HEK293 (cell line): Measurements from ENCODE around the gene DDX41.

ENCODE experiments used
- BCL11B ChIP-seq: fragments of 450-650 bp; formaldehyde crosslinking; IDR thresholded peaks from 2 replicates; pipeline ENCODE4 v1.5.1; 2016; ENCODE audit warnings: low read depth, missing biosample characterization, missing genetic modification characterization
- KLF1 ChIP-seq: fragments of 450-650 bp; formaldehyde crosslinking; IDR thresholded peaks from 2 replicates; pipeline ENCODE4 v1.5.1; 2016; ENCODE audit warnings: missing biosample characterization, missing genetic modification characterization
- KLF7 ChIP-seq: fragments of 450-650 bp; formaldehyde crosslinking; IDR thresholded peaks from 2 replicates; pipeline ENCODE4 v1.5.1; 2016; ENCODE audit warnings: missing biosample characterization, missing genetic modification characterization, borderline replicate concordance
- KLF8 ChIP-seq: fragments of 450-650 bp; formaldehyde crosslinking; IDR thresholded peaks from 2 replicates; pipeline ENCODE4 v1.5.1; 2016; ENCODE audit warnings: missing biosample characterization, missing genetic modification characterization
- KLF9 ChIP-seq: fragments of 450-650 bp; formaldehyde crosslinking; IDR thresholded peaks from 2 replicates; pipeline ENCODE4 v1.5.1; 2016; ENCODE audit warnings: missing biosample characterization, missing genetic modification characterization, low read depth
- SCRT1 ChIP-seq: fragments of 450-650 bp; formaldehyde crosslinking; IDR thresholded peaks from 2 replicates; pipeline ENCODE4 v1.5.1; 2016; ENCODE audit warnings: missing biosample characterization, missing genetic modification characterization, borderline replicate concordance
- SCRT2 ChIP-seq: fragments of 450-650 bp; formaldehyde crosslinking; IDR thresholded peaks from 2 replicates; pipeline ENCODE4 v1.5.1; 2016; ENCODE audit warnings: missing biosample characterization, missing genetic modification characterization
- SP7 ChIP-seq: fragments of 450-650 bp; formaldehyde crosslinking; IDR thresholded peaks from 2 replicates; pipeline ENCODE4 v1.5.1; 2016; ENCODE audit warnings: missing biosample characterization, missing genetic modification characterization
- WT1 ChIP-seq: fragments of 450-650 bp; formaldehyde crosslinking; IDR thresholded peaks from 2 replicates; pipeline ENCODE4 v1.5.1; 2016; ENCODE audit warnings: missing biosample characterization, missing genetic modification characterization
- YY1 ChIP-seq: fragments of 450-650 bp; formaldehyde crosslinking; IDR thresholded peaks from 2 replicates; pipeline ENCODE4 v1.5.1; 2018; ENCODE audit warnings: missing biosample characterization, missing genetic modification characterization
- ZBTB8A ChIP-seq: fragments of 450-650 bp; formaldehyde crosslinking; IDR thresholded peaks from 2 replicates; pipeline ENCODE4 v1.5.1; 2016; ENCODE audit warnings: missing biosample characterization, missing genetic modification characterization
- ZEB2 ChIP-seq: fragments of 450-650 bp; formaldehyde crosslinking; IDR thresholded peaks from 2 replicates; pipeline ENCODE4 v1.5.1; 2016; ENCODE audit warnings: missing biosample characterization, missing genetic modification characterization
- ZNF121 ChIP-seq: fragments of 450-650 bp; formaldehyde crosslinking; IDR thresholded peaks from 2 replicates; pipeline ENCODE4 v1.5.1; 2016; ENCODE audit warnings: missing biosample characterization, missing genetic modification characterization
- ZNF174 ChIP-seq: fragments of 450-650 bp; formaldehyde crosslinking; IDR thresholded peaks from 2 replicates; pipeline ENCODE4 v1.5.0; 2017; ENCODE audit warnings: missing biosample characterization, mild to moderate bottlenecking, missing genetic modification characterization
- ZNF341 ChIP-seq: fragments of 450-650 bp; formaldehyde crosslinking; IDR thresholded peaks from 2 replicates; pipeline ENCODE4; 2016; ENCODE audit warnings: low read depth, missing biosample characterization, missing genetic modification characterization
- ZNF391 ChIP-seq: fragments of 450-650 bp; formaldehyde crosslinking; IDR thresholded peaks from 2 replicates; pipeline ENCODE4 v1.5.1; 2016; ENCODE audit warnings: low read depth, missing biosample characterization, missing genetic modification characterization, borderline replicate concordance
- ZNF416 ChIP-seq: fragments of 450-650 bp; formaldehyde crosslinking; IDR thresholded peaks from 2 replicates; pipeline ENCODE4 v1.5.1; 2016; ENCODE audit warnings: missing biosample characterization, missing genetic modification characterization
- ZNF48 ChIP-seq: fragments of 450-650 bp; formaldehyde crosslinking; IDR thresholded peaks from 2 replicates; pipeline ENCODE4 v1.5.1; 2016; ENCODE audit warnings: missing biosample characterization, missing genetic modification characterization
- ZNF514 ChIP-seq: fragments of 450-650 bp; formaldehyde crosslinking; IDR thresholded peaks from 2 replicates; pipeline ENCODE4 v1.5.1; 2016; ENCODE audit warnings: missing biosample characterization, missing genetic modification characterization
- ZNF560 ChIP-seq: fragments of 450-650 bp; formaldehyde crosslinking; IDR thresholded peaks from 2 replicates; pipeline ENCODE4 v1.5.1; 2017; ENCODE audit warnings: missing biosample characterization, missing genetic modification characterization, borderline replicate concordance
- ZNF571 ChIP-seq: fragments of 450-650 bp; formaldehyde crosslinking; IDR thresholded peaks from 2 replicates; pipeline ENCODE4 v1.5.0; 2017; ENCODE audit warnings: missing biosample characterization, missing genetic modification characterization
- ZNF654 ChIP-seq: fragments of 450-650 bp; formaldehyde crosslinking; IDR thresholded peaks from 2 replicates; pipeline ENCODE4 v1.5.1; 2016; ENCODE audit warnings: low read depth, missing biosample characterization, missing genetic modification characterization
- ZNF677 ChIP-seq: fragments of 450-650 bp; IDR thresholded peaks from 2 replicates; pipeline ENCODE4 v1.5.0; 2018; ENCODE audit warnings: missing biosample characterization, mild to moderate bottlenecking, missing genetic modification characterization, moderate library complexity
- ZSCAN16 ChIP-seq: fragments of 450-650 bp; formaldehyde crosslinking; IDR thresholded peaks from 2 replicates; pipeline ENCODE4 v1.5.1; 2016; ENCODE audit warnings: missing biosample characterization, missing genetic modification characterization
- ZXDB ChIP-seq: fragments of 450-650 bp; formaldehyde crosslinking; IDR thresholded peaks from 2 replicates; pipeline ENCODE4 v1.5.1; 2016; ENCODE audit warnings: missing biosample characterization, missing genetic modification characterization
- TF ChIP-seq, protein P1 (sequence below): fragments of 450-650 bp; formaldehyde crosslinking; IDR thresholded peaks from 2 replicates; pipeline ENCODE4 v1.5.1; 2016; ENCODE audit warnings: missing biosample characterization, missing genetic modification characterization
- TF ChIP-seq, protein P2 (sequence below): fragments of 450-650 bp; formaldehyde crosslinking; IDR thresholded peaks from 2 replicates; pipeline ENCODE4 v1.5.1; 2016; ENCODE audit warnings: missing biosample characterization, missing genetic modification characterization
- TF ChIP-seq, protein P3 (sequence below): fragments of 450-650 bp; formaldehyde crosslinking; IDR thresholded peaks from 2 replicates; pipeline ENCODE4 v1.5.1; 2016; ENCODE audit warnings: missing biosample characterization, missing genetic modification characterization
- TF ChIP-seq, protein P4 (sequence below): fragments of 450-650 bp; formaldehyde crosslinking; IDR thresholded peaks from 2 replicates; pipeline ENCODE4 v1.5.1; 2016; ENCODE audit warnings: missing biosample characterization, missing genetic modification characterization
- TF ChIP-seq, protein P5 (sequence below): fragments of 450-650 bp; formaldehyde crosslinking; IDR thresholded peaks from 2 replicates; pipeline ENCODE4 v1.5.1; 2016; ENCODE audit warnings: missing biosample characterization, missing genetic modification characterization
- TF ChIP-seq, protein P6 (sequence below): fragments of 450-650 bp; formaldehyde crosslinking; IDR thresholded peaks from 2 replicates; pipeline ENCODE4 v1.5.1; 2016; ENCODE audit warnings: missing biosample characterization, missing genetic modification characterization

The DDX41 gene

DNA sequence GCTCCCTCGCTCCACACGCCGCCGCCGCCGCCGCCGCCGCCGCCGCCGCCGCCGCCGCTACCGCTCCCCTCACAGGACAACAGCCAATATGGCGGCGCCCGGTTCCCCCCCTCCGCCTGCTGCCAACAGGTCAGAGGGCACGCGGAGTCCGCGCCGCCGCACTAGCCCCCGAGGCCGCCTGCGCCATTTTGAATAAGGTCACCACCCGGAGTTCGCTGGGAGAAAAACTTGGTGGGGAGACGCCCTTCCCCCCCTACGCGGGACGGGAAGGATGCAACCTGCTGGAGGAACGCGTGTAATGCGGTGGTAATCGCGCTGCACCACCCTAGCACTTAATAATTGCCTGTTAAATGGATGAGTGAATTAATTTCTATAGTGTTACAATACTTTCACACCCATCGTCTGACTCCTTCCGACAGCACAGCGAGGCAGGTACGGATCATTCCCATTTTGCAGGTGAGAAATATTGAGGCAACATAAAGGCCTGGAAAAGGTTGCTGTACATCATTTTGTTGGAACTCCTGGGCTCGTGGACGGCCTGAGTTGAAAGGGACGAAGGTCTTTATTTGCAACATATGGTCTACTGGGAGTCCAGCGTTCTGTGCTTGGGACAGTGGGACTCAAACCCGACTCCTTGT is 37.8 kb upstream of the DDX41 start, which contains the start of gene FAM193B (continued):
- TF ChIP-seq ZNF391 (tag by site-specific recombination) = 0 out of 2 replicates have a peak, but pooled peaks have one; percentile 30
- TF ChIP-seq ZNF654 (tag by site-specific recombination) = no peak
- no peak for TF ChIP-seq ZNF416 (tag by site-specific recombination)
- TF ChIP-seq ZBTB8A (tag by site-specific recombination) = 0 out of 2 replicates have a peak, but pooled peaks have one; percentile 13
- peak; percentile 63; the same call in 1 of the 2 replicates for TF ChIP-seq SCRT2 (tag by site-specific recombination)
- peak; percentile 90 for TF ChIP-seq ZNF341 (tag by site-specific recombination)
- TF ChIP-seq ZNF121 = no peak
- no peak for TF ChIP-seq ZNF560 (tag by site-specific recombination)
- TF ChIP-seq YY1 (tag by site-specific recombination) = peak; percentile 93
- TF ChIP-seq, protein P1, sequence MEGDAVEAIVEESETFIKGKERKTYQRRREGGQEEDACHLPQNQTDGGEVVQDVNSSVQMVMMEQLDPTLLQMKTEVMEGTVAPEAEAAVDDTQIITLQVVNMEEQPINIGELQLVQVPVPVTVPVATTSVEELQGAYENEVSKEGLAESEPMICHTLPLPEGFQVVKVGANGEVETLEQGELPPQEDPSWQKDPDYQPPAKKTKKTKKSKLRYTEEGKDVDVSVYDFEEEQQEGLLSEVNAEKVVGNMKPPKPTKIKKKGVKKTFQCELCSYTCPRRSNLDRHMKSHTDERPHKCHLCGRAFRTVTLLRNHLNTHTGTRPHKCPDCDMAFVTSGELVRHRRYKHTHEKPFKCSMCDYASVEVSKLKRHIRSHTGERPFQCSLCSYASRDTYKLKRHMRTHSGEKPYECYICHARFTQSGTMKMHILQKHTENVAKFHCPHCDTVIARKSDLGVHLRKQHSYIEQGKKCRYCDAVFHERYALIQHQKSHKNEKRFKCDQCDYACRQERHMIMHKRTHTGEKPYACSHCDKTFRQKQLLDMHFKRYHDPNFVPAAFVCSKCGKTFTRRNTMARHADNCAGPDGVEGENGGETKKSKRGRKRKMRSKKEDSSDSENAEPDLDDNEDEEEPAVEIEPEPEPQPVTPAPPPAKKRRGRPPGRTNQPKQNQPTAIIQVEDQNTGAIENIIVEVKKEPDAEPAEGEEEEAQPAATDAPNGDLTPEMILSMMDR (tag by site-specific recombination) = peak; percentile 42
- TF ChIP-seq BCL11B = no peak
- TF ChIP-seq, protein P2, sequence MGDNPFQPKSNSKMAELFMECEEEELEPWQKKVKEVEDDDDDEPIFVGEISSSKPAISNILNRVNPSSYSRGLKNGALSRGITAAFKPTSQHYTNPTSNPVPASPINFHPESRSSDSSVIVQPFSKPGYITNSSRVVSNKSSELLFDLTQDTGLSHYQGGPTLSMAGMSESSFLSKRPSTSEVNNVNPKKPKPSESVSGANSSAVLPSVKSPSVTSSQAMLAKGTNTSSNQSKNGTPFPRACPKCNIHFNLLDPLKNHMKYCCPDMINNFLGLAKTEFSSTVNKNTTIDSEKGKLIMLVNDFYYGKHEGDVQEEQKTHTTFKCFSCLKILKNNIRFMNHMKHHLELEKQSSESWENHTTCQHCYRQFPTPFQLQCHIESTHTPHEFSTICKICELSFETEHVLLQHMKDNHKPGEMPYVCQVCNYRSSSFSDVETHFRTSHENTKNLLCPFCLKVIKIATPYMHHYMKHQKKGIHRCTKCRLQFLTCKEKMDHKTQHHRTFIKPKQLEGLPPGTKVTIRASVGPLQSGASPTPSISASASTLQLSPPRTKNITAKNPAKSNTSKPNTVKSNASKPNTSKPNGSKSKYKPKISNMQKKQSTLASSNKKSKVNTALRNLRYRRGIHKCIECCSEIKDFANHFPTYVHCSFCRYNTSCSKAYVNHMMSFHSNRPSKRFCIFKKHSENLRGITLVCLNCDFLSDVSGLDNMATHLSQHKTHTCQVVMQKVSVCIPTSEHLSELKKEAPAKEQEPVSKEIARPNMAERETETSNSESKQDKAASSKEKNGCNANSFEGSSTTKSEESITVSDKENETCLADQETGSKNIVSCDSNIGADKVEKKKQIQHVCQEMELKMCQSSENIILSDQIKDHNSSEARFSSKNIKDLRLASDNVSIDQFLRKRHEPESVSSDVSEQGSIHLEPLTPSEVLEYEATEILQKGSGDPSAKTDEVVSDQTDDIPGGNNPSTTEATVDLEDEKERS (tag by site-specific recombination) = 0 out of 2 replicates have a peak, but pooled peaks have one; percentile 26
- TF ChIP-seq, protein P3, sequence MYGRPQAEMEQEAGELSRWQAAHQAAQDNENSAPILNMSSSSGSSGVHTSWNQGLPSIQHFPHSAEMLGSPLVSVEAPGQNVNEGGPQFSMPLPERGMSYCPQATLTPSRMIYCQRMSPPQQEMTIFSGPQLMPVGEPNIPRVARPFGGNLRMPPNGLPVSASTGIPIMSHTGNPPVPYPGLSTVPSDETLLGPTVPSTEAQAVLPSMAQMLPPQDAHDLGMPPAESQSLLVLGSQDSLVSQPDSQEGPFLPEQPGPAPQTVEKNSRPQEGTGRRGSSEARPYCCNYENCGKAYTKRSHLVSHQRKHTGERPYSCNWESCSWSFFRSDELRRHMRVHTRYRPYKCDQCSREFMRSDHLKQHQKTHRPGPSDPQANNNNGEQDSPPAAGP (tag by site-specific recombination) = no peak
- TF ChIP-seq ZSCAN16 (tag by site-specific recombination) = no peak
- no peak for TF ChIP-seq ZNF48 (tag by site-specific recombination)
- TF ChIP-seq ZNF514 = no peak
- peak; percentile 60 for TF ChIP-seq KLF8 (tag by site-specific recombination)
- TF ChIP-seq KLF7 = peak; percentile 81; the same call in 1 of the 2 replicates
- TF ChIP-seq ZXDB (tag by site-specific recombination) = peak; percentile 53
- TF ChIP-seq, protein P4, sequence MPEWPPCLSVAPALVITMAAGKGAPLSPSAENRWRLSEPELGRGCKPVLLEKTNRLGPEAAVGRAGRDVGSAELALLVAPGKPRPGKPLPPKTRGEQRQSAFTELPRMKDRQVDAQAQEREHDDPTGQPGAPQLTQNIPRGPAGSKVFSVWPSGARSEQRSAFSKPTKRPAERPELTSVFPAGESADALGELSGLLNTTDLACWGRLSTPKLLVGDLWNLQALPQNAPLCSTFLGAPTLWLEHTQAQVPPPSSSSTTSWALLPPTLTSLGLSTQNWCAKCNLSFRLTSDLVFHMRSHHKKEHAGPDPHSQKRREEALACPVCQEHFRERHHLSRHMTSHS (tag by site-specific recombination) = no peak
- TF ChIP-seq KLF1 (tag by site-specific recombination) = peak; percentile 77
- TF ChIP-seq KLF9 = peak; percentile 35; the same call in 1 of the 2 replicates
- TF ChIP-seq, protein P5, sequence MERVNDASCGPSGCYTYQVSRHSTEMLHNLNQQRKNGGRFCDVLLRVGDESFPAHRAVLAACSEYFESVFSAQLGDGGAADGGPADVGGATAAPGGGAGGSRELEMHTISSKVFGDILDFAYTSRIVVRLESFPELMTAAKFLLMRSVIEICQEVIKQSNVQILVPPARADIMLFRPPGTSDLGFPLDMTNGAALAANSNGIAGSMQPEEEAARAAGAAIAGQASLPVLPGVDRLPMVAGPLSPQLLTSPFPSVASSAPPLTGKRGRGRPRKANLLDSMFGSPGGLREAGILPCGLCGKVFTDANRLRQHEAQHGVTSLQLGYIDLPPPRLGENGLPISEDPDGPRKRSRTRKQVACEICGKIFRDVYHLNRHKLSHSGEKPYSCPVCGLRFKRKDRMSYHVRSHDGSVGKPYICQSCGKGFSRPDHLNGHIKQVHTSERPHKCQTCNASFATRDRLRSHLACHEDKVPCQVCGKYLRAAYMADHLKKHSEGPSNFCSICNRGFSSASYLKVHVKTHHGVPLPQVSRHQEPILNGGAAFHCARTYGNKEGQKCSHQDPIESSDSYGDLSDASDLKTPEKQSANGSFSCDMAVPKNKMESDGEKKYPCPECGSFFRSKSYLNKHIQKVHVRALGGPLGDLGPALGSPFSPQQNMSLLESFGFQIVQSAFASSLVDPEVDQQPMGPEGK (tag by site-specific recombination) = peak; percentile 66
- peak; percentile 53; the same call in 1 of the 2 replicates for TF ChIP-seq ZEB2 (tag by site-specific recombination)
- TF ChIP-seq ZNF571 (tag by site-specific recombination) = no peak
- TF ChIP-seq, protein P6, sequence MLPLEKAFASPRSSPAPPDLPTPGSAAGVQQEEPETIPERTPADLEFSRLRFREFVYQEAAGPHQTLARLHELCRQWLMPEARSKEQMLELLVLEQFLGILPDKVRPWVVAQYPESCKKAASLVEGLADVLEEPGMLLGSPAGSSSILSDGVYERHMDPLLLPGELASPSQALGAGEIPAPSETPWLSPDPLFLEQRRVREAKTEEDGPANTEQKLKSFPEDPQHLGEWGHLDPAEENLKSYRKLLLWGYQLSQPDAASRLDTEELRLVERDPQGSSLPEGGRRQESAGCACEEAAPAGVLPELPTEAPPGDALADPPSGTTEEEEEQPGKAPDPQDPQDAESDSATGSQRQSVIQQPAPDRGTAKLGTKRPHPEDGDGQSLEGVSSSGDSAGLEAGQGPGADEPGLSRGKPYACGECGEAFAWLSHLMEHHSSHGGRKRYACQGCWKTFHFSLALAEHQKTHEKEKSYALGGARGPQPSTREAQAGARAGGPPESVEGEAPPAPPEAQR (tag by site-specific recombination) = no peak
- TF ChIP-seq ZNF174 (tag by site-specific recombination) = no peak
- peak; percentile 22; the same call in 1 of the 2 replicates for TF ChIP-seq SCRT1 (tag by site-specific recombination)
- no peak for TF ChIP-seq ZNF677
- 0 out of 2 replicates have a peak, but pooled peaks have one; percentile 30 for TF ChIP-seq SP7 (tag by site-specific recombination)
- peak; percentile 19; the same call in 1 of the 2 replicates for TF ChIP-seq WT1
